ENCODE results near the gene WDFY1. TPM values are rescaled to one million over a fixed set of nuclear protein-coding genes. Genes with fewer than 3 reads are reported as not detected.

The WDFY1 gene
- total RNA-seq, 1 experiment from 2014 or later, result 123 TPM

- Mint-ChIP-seq H3K27me3 (ENCODE audit: insufficient read depth, unreplicated experiment) (no peaks in the 10 kb centered on the region), H3K36me3 (ENCODE audit: insufficient read depth, unreplicated experiment) (peaks cover 70% of the 10 kb centered on the region), H3K4me3 (ENCODE audit: unreplicated experiment) (no peak overlapping the region), H3K4me1 (ENCODE audit: low read depth, unreplicated experiment) (peaks cover 18% of the 10 kb centered on the region), H3K9me3 (ENCODE audit: unreplicated experiment) (no peaks in the 10 kb centered on the region), H3K27ac (ENCODE audit: unreplicated experiment) (peak overlapping the region; percentile 42)
- no peak overlapping the region for H3K4me3 ChIP-seq (ENCODE audit: low read depth, low read length)
- no TSS peak for BruUV-seq (replicated peaks)
- 0 out of 2 replicates have a peak, but pooled peaks cover 3% of the 10 kb centered on the region for H3K9me3 ChIP-seq
- POLR2A ChIA-PET, result no interaction called here
- peaks cover 5% of the 10 kb centered on the region; the same call in 1 of the 2 replicates for H3K4me1 ChIP-seq
- H3K27me3 ChIP-seq (replicated peaks; ENCODE audit: control insufficient read depth, insufficient read depth, low read length), result no peaks in the 10 kb centered on the region
- TF ChIP-seq, protein P1, sequence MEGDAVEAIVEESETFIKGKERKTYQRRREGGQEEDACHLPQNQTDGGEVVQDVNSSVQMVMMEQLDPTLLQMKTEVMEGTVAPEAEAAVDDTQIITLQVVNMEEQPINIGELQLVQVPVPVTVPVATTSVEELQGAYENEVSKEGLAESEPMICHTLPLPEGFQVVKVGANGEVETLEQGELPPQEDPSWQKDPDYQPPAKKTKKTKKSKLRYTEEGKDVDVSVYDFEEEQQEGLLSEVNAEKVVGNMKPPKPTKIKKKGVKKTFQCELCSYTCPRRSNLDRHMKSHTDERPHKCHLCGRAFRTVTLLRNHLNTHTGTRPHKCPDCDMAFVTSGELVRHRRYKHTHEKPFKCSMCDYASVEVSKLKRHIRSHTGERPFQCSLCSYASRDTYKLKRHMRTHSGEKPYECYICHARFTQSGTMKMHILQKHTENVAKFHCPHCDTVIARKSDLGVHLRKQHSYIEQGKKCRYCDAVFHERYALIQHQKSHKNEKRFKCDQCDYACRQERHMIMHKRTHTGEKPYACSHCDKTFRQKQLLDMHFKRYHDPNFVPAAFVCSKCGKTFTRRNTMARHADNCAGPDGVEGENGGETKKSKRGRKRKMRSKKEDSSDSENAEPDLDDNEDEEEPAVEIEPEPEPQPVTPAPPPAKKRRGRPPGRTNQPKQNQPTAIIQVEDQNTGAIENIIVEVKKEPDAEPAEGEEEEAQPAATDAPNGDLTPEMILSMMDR (IDR thresholded peaks at IDR 0.05; ENCODE audit: insufficient read depth in 1 of 2, low read depth in 1 of 2, low read length in 1 of 2, severe bottlenecking in 1 of 2, unreplicated experiment in 1 of 2), result no peak
- intact Hi-C loops (cut with micrococcal nuclease; ENCODE audit: unreplicated experiment), result no loop called here
- H3K36me3 ChIP-seq (ENCODE audit: control insufficient read depth, insufficient read depth, low read length), result peaks cover 6% of the 10 kb centered on the region
- no peak for DNase-seq
- CTCF ChIA-PET, result no interaction called here
These were observed 74.1 kb downstream of the WDFY1 start for GRCh38 chr2:223870840-223871611.

DNA sequence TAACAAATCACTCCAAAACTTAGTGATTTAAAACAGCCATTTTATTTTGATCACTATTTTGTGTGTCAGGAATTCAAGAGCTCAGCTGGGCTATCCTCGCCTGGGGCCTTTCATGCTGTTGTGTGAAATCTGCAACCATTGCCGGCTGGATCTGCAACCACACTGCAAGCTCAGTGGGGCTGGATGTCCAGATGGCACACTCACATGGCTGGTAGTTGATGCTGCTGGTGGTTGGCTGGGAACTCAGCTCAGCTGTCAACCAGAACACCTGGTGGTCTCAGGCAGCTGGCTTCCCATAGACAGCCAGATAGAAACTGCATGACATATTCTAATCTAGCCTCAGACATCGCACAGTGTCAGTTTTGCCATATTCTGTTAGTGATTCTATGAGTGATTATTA is 77.1 kb downstream of the WDFY1 start:
- ChIA-PET POLR2A (no interaction called here), CTCF (no interaction called here)
- intact Hi-C loops (cut with micrococcal nuclease; ENCODE audit: unreplicated experiment), result no loop called here

DNA sequence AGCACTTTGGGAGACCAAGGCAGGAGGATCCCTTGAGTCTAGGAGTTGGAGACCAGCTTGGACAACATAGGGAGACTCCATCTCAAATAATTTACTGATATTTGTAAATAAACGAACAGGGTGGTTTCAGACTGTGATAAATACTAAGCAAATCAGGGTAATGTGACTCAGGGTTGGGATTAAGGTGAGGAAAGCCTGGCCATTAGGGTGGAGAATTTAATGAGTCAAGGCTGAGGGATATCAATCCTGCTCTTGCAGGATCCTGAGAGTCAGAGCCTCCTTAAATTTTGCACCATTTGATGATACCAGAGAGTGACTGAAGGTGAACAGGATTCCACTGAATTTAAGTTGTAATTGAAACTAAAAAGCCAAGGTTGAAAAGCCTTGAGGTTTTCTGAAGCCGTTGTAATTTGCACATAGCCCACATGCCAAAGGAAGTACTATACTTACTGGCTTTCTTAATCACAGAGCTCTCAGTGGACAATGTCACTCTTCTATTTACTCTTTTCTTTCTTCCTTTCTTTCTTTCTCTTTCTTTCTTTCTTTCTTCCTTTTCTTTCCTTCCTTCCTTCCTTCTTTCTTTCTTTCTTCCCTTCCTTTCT is 79.1 kb downstream of the WDFY1 start:
- H3K4me3 Mint-ChIP-seq (ENCODE audit: unreplicated experiment), result no peak overlapping the region
- Histone ChIP-seq H3K9me3 (no peaks in the 10 kb centered on the region), H3K4me3 (ENCODE audit: low read depth, low read length) (no peak overlapping the region), H3K27me3 (replicated peaks; ENCODE audit: control insufficient read depth, insufficient read depth, low read length) (no peaks in the 10 kb centered on the region), H3K4me1 (peaks cover 29% of the 10 kb centered on the region), H3K36me3 (ENCODE audit: control insufficient read depth, insufficient read depth, low read length) (no peaks in the 10 kb centered on the region)
- intact Hi-C loops (cut with micrococcal nuclease; ENCODE audit: unreplicated experiment), result no loop called here
- no TSS peak for BruUV-seq (replicated peaks)
- CTCF ChIA-PET, result no interaction called here
- H3K36me3 Mint-ChIP-seq (ENCODE audit: insufficient read depth, unreplicated experiment), result peaks cover 42% of the 10 kb centered on the region
- DNase-seq, result no peak
- POLR2A ChIA-PET, result no interaction called here
- H3K9me3 Mint-ChIP-seq (ENCODE audit: unreplicated experiment), result no peaks in the 10 kb centered on the region
- H3K27me3 Mint-ChIP-seq (ENCODE audit: insufficient read depth, unreplicated experiment), result no peaks in the 10 kb centered on the region
- H3K27ac Mint-ChIP-seq (ENCODE audit: unreplicated experiment), result peak overlapping the region; percentile 42
- H3K4me1 Mint-ChIP-seq (ENCODE audit: low read depth, unreplicated experiment), result peaks cover 44% of the 10 kb centered on the region
- TF ChIP-seq, protein P1 (IDR thresholded peaks at IDR 0.05; ENCODE audit: insufficient read depth in 1 of 2, low read depth in 1 of 2, low read length in 1 of 2, severe bottlenecking in 1 of 2, unreplicated experiment in 1 of 2), result no peak

More for the DNA sequence above, 77.1 kb downstream of the WDFY1 start:
- DNase-seq, result no peak
- H3K36me3 ChIP-seq (ENCODE audit: control insufficient read depth, insufficient read depth, low read length), result no peaks in the 10 kb centered on the region
- Mint-ChIP-seq H3K4me1 (ENCODE audit: low read depth, unreplicated experiment) (peaks cover 31% of the 10 kb centered on the region), H3K27me3 (ENCODE audit: insufficient read depth, unreplicated experiment) (no peaks in the 10 kb centered on the region), H3K27ac (ENCODE audit: unreplicated experiment) (no peak overlapping the region), H3K9me3 (ENCODE audit: unreplicated experiment) (no peaks in the 10 kb centered on the region), H3K36me3 (ENCODE audit: insufficient read depth, unreplicated experiment) (peaks cover 50% of the 10 kb centered on the region), H3K4me3 (ENCODE audit: unreplicated experiment) (no peak overlapping the region)
- H3K9me3 ChIP-seq, result 0 out of 2 replicates have a peak, but pooled peaks cover 3% of the 10 kb centered on the region
- H3K4me3 ChIP-seq (ENCODE audit: low read depth, low read length), result no peak overlapping the region
- H3K27me3 ChIP-seq (replicated peaks; ENCODE audit: control insufficient read depth, insufficient read depth, low read length), result no peaks in the 10 kb centered on the region
- TF ChIP-seq, protein P1 (IDR thresholded peaks at IDR 0.05; ENCODE audit: insufficient read depth in 1 of 2, low read depth in 1 of 2, low read length in 1 of 2, severe bottlenecking in 1 of 2, unreplicated experiment in 1 of 2), result no peak
- H3K4me1 ChIP-seq, result peaks cover 11% of the 10 kb centered on the region
- BruUV-seq (replicated peaks), result no TSS peak

Data from Caco-2 (cell line).